Measurements from ENCODE around the gene IFT172.

The IFT172 gene

DNA sequence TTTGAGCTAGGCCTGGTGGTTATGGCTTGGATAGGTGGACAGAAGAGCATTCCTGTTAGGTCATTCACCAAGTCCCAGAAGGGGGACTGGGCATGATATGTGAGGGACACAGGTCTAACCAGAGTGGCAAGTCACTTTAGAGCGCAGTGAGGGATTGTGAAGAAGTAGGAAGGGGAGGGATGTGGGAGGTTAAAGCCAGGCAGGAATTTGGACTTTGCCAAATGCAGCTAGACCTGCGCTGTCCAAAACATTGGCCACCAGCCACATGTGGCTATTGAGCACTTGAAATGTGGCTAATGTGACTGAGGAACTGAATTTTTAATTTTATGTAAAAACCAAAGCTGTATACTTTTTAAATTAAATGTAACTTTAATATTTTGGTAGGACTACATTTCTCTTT lies 30.8 kb upstream of the IFT172 start:
- no peak for DNase-seq
- no peaks in the 10 kb centered on the region for H3K36me3 Mint-ChIP-seq (ENCODE audit: low read depth)
- no peak overlapping the region for H3K27ac Mint-ChIP-seq
- peaks cover 36% of the 10 kb centered on the region for H3K27me3 Mint-ChIP-seq (ENCODE audit: low read depth, poor library complexity)
- H3K4me1 Mint-ChIP-seq, result no peaks in the 10 kb centered on the region
- H3K4me3 Mint-ChIP-seq, result no peak overlapping the region
- no peaks in the 10 kb centered on the region for H3K9me3 Mint-ChIP-seq
- TF ChIP-seq, protein P1, sequence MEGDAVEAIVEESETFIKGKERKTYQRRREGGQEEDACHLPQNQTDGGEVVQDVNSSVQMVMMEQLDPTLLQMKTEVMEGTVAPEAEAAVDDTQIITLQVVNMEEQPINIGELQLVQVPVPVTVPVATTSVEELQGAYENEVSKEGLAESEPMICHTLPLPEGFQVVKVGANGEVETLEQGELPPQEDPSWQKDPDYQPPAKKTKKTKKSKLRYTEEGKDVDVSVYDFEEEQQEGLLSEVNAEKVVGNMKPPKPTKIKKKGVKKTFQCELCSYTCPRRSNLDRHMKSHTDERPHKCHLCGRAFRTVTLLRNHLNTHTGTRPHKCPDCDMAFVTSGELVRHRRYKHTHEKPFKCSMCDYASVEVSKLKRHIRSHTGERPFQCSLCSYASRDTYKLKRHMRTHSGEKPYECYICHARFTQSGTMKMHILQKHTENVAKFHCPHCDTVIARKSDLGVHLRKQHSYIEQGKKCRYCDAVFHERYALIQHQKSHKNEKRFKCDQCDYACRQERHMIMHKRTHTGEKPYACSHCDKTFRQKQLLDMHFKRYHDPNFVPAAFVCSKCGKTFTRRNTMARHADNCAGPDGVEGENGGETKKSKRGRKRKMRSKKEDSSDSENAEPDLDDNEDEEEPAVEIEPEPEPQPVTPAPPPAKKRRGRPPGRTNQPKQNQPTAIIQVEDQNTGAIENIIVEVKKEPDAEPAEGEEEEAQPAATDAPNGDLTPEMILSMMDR (IDR thresholded peaks at IDR 0.05), result no peak

DNA sequence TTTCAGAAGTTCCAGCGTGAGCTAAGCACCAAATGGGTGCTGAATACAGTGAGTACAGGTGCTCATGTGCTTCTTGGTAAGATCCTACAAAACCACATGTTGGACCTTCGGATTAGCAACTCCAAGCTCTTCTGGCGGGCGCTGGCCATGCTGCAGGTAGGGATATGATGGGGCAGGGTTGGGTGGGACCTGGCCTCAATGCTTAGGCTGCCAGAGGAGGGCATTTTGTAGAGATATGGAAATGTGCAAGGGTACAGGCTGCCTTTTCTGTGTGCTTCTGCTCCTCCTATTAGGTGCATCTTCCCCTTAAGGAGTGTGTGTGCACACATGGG lies 29.2 kb upstream of the IFT172 start:
- DNase-seq, result no peak
- no peaks in the 10 kb centered on the region for H3K4me1 Mint-ChIP-seq
- H3K4me3 Mint-ChIP-seq, result no peak overlapping the region
- H3K27me3 Mint-ChIP-seq (ENCODE audit: low read depth, poor library complexity), result peaks cover 36% of the 10 kb centered on the region
- no peaks in the 10 kb centered on the region for H3K9me3 Mint-ChIP-seq
- TF ChIP-seq, protein P1 (IDR thresholded peaks at IDR 0.05), result no peak
- no peak overlapping the region for H3K27ac Mint-ChIP-seq
- H3K36me3 Mint-ChIP-seq (ENCODE audit: low read depth), result no peaks in the 10 kb centered on the region

DNA sequence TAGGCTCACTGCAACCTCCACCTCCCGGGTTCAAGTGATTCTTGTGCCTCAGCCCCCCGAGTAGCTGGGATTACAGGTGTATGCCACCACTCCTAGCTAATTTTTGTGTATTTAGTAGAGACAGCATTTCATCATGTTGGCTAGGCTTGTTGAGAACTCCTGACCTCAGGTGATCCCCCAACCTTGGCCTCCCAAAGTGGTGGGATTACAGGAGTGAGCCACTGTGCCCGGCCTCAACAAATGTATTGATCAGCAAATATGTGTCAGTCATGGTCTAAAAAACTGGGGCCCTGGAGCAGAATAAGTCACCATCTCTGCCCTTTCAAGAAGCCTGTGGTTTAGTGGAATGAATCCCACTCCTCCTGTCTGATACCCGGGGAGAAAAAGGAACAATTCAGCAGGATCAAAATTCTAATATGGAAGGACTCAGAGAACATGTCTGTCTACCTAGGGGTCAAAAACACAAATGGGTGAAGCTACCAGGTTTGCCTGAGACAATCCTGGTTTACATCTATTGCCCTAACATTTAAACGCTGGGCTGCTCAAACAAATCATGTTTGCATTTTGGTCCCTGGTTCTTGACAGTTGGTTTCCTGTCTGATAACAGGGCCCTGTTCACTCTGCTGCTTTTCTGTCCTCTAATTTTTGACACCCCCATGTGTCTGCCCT lies 28.7 kb upstream of the IFT172 start:
- Mint-ChIP-seq H3K4me3 (no peak overlapping the region), H3K36me3 (ENCODE audit: low read depth) (no peaks in the 10 kb centered on the region), H3K27ac (no peak overlapping the region), H3K4me1 (no peaks in the 10 kb centered on the region), H3K9me3 (no peaks in the 10 kb centered on the region), H3K27me3 (ENCODE audit: low read depth, poor library complexity) (peaks cover 41% of the 10 kb centered on the region)
- DNase-seq, result no peak
- TF ChIP-seq, protein P1 (IDR thresholded peaks at IDR 0.05), result no peak

DNA sequence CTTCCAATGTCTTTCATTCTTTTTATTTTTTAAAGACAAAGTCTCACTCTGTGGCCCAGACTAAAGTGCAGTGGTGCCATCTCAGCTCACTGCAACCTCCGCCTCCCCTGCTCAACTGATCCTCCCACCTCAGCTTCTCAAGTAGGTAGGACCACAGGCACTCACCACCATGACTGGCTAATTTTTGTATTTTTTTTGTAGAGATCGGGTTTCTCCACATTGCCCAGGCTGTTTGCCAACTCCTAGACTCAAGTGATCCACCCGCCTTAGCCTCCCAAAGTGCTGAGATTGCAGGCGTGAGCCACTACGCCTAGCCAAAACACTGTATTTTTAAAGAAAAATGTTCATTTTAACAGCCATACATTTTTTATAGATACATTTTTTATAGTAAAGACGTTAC lies 19.8 kb upstream of the IFT172 start:
- peaks cover 28% of the 10 kb centered on the region for H3K27me3 Mint-ChIP-seq (ENCODE audit: low read depth, poor library complexity)
- no peak for DNase-seq
- no peaks in the 10 kb centered on the region for H3K36me3 Mint-ChIP-seq (ENCODE audit: low read depth)
- H3K4me1 Mint-ChIP-seq, result peaks cover 7% of the 10 kb centered on the region
- H3K4me3 Mint-ChIP-seq, result no peak overlapping the region
- no peaks in the 10 kb centered on the region for H3K9me3 Mint-ChIP-seq
- TF ChIP-seq, protein P1 (IDR thresholded peaks at IDR 0.05), result no peak
- H3K27ac Mint-ChIP-seq, result no peak overlapping the region

DNA sequence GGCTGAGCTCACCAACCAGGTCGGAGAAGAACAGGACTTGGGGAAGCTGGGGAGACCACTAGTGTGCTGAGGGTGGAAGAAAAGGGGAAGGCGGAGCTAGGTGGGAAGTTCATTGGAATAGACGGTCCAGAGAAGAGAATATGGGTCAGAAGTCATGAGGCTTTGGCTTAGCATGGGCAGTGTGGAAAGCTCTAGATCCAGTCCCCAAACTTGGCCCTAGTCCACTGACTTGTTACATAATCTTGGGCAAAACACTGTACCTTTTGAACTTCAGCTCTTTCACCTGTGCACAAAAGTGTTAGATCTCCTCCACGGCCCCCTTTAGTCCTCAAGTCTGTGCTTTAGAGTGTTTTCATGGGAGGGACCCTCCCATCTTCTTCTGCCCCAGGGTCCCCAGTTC lies 17.8 kb upstream of the IFT172 start:
- no peak for DNase-seq
- no peak overlapping the region for H3K4me3 Mint-ChIP-seq
- H3K27me3 Mint-ChIP-seq (ENCODE audit: low read depth, poor library complexity), result peaks cover 18% of the 10 kb centered on the region
- H3K4me1 Mint-ChIP-seq, result peaks cover 7% of the 10 kb centered on the region
- TF ChIP-seq, protein P1 (IDR thresholded peaks at IDR 0.05), result no peak
- H3K36me3 Mint-ChIP-seq (ENCODE audit: low read depth), result no peaks in the 10 kb centered on the region
- H3K27ac Mint-ChIP-seq, result peak overlapping the region; percentile 12
- H3K9me3 Mint-ChIP-seq, result no peaks in the 10 kb centered on the region

DNA sequence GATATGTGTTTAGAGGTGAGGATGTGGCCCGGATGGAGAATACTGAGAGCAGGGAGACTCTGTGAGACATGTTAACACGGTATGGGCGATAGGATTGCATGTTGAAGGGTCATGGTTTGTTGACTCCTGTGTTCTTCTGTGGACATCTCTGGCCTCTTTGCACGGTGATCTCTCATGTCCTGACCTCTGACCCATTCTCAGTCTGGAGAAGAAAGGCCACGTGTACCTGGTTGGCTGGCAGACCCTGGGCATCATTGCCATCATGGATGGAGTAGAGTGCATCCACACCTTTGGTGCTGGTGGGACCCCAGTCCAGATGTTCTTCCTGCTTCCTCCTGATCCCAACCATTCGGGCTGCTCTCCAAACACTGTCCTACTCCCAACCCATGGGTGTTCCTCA lies 17.0 kb upstream of the IFT172 start:
- DNase-seq, result no peak
- peaks cover 7% of the 10 kb centered on the region for H3K4me1 Mint-ChIP-seq
- peak overlapping the region; percentile 12 for H3K27ac Mint-ChIP-seq
- H3K9me3 Mint-ChIP-seq, result no peaks in the 10 kb centered on the region
- H3K27me3 Mint-ChIP-seq (ENCODE audit: low read depth, poor library complexity), result peaks cover 18% of the 10 kb centered on the region
- H3K36me3 Mint-ChIP-seq (ENCODE audit: low read depth), result no peaks in the 10 kb centered on the region
- TF ChIP-seq, protein P1 (IDR thresholded peaks at IDR 0.05), result no peak
- H3K4me3 Mint-ChIP-seq, result no peak overlapping the region

Measured in nephron progenitor cell (in vitro differentiated cells).